Astrocyte (in vitro differentiated cells and primary cell): ENCODE data around the gene MEGF11. TPM values are rescaled to one million over a fixed set of nuclear protein-coding genes. Genes with fewer than 3 reads are reported as not detected.

Experiments
- DNase-seq: peaks from one replicate; pipeline ENCODE4 v3.0.0-alpha.2; 2010; ENCODE audit warnings: low read depth
- FAIRE-seq: peaks from 2 replicates; lab custom pipeline; 2011; peaks lifted over from hg19 to GRCh38; lab: Jason Lieb, UNC
- H2AFZ ChIP-seq: 2 replicates; pipeline ENCODE4 v1.6.0; 2012; ENCODE audit warnings: low read depth, low read length, inconsistent platforms
- H3K27ac ChIP-seq: 2 replicates; pipeline ENCODE4 v1.5.1; 2011; ENCODE audit warnings: low read depth, low read length, inconsistent platforms
- H3K27me3 ChIP-seq: 2 replicates; pipeline ENCODE4 v1.6.0; 2011; ENCODE audit warnings: low read length, inconsistent platforms; ENCODE audit not compliant: insufficient read depth
- H3K36me3 ChIP-seq: 2 replicates; pipeline ENCODE4 v1.5.1; 2011; ENCODE audit warnings: low read length, inconsistent platforms; ENCODE audit not compliant: insufficient read depth
- H3K4me1 ChIP-seq: 2 replicates; pipeline ENCODE4 v1.5.1; 2011; ENCODE audit warnings: low read length, inconsistent platforms; ENCODE audit not compliant: insufficient read depth
- H3K4me2 ChIP-seq: 2 replicates; pipeline ENCODE4 v1.6.0; 2012; ENCODE audit warnings: low read length, inconsistent platforms
- H3K4me3 ChIP-seq: 2 replicates; pipeline ENCODE4 v1.5.1; 2011; ENCODE audit warnings: low read depth, mild to moderate bottlenecking, low read length, inconsistent platforms; ENCODE audit not compliant: insufficient read depth
- H3K79me2 ChIP-seq: 2 replicates; pipeline ENCODE4 v1.6.0; 2012; ENCODE audit warnings: mild to moderate bottlenecking, low read length, inconsistent platforms; ENCODE audit not compliant: insufficient read depth
- H3K9ac ChIP-seq: 2 replicates; pipeline ENCODE4 v1.6.0; 2012; ENCODE audit warnings: mild to moderate bottlenecking, low read length, inconsistent platforms
- H3K9me3 ChIP-seq: 2 replicates; pipeline ENCODE4 v1.5.1; 2012; ENCODE audit warnings: low read depth, mild to moderate bottlenecking, low read length, inconsistent platforms; ENCODE audit not compliant: insufficient read depth
- H4K20me1 ChIP-seq: 2 replicates; pipeline ENCODE4 v1.6.0; 2012; ENCODE audit warnings: low read length, inconsistent platforms; ENCODE audit not compliant: insufficient read depth
- H3K27ac Mint-ChIP-seq: one replicate; pipeline ENCODE4 v1.8.0; 2021; ENCODE audit warnings: mild to moderate bottlenecking, mixed read lengths; ENCODE audit not compliant: unreplicated experiment
- H3K27me3 Mint-ChIP-seq: one replicate; pipeline ENCODE4 v1.8.0; 2021; ENCODE audit warnings: low read depth, mixed read lengths; ENCODE audit not compliant: unreplicated experiment
- H3K36me3 Mint-ChIP-seq: one replicate; pipeline ENCODE4 v1.8.0; 2021; ENCODE audit warnings: low read depth, mixed read lengths; ENCODE audit not compliant: unreplicated experiment
- H3K4me1 Mint-ChIP-seq: one replicate; pipeline ENCODE4 v1.8.0; 2021; ENCODE audit warnings: low read depth, mixed read lengths; ENCODE audit not compliant: unreplicated experiment
- H3K4me3 Mint-ChIP-seq: one replicate; pipeline ENCODE4 v1.8.0; 2021; ENCODE audit warnings: mild to moderate bottlenecking, moderate library complexity, mixed read lengths; ENCODE audit not compliant: unreplicated experiment
- H3K9me3 Mint-ChIP-seq: one replicate; pipeline ENCODE4 v1.8.0; 2021; ENCODE audit warnings: mild to moderate bottlenecking, mixed read lengths; ENCODE audit not compliant: unreplicated experiment
- EZH2 ChIP-seq: IDR thresholded peaks from 2 replicates; pipeline ENCODE4 v1.6.1; 2012; ENCODE audit warnings: mild to moderate bottlenecking, low read length, inconsistent platforms; ENCODE audit not compliant: insufficient read depth
- total RNA-seq: library from RNA; stranded (reverse); gene quantifications from 2 replicates; pipeline ENCODE4 v1.2.1, GENCODE V29; 2021
- TF ChIP-seq, protein P1 (sequence below): IDR thresholded peaks from 2 replicates; pipeline ENCODE4 v1.5.1; 2011; ENCODE audit warnings: low read depth, mild to moderate bottlenecking, inconsistent platforms, low read length, moderate library complexity; ENCODE audit not compliant: insufficient read depth

MEGF11 gene
- total RNA-seq, 1 donor from 2014 or later = 0.16 TPM

DNA sequence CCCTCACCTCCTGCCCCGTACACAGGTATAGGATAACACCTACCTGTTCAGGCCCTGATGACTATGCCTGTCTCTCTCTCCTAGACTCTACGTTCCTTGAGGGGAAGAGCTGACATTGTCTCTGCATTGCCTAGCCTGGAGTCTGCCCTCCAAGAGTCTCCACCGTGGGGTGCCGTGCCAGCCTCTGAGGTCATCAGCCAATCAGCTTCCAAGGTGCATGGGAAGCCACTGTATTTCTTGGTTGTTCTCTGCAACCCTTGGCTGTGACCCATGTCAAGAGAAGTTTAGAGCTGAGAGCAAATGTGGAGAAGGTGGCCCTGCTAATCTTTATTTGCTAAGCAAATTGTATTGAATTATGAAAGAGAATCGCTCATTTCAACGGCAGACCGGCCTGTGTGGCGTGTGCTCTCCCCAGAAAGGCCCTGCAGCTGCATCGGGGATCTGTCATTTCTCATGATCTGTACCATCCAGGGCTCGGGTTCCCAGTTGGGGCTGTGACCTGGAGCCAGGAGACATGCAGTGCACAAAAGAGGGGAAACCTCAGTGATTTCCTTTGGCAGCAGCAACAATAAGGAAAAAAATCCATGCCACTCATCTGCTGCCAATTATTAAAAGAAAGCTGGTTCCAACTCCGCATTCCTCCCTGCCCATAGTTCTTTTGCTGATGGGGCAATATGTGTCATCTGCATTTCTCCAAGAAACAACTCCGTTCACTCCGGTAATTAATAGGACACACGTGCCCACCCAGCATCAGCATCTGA lies 182.2 kb downstream of the MEGF11 start:
- DNase-seq (no peak), FAIRE-seq (no peak)
- no peaks in the 10 kb centered on the region for H3K36me3 Mint-ChIP-seq
- no peak overlapping the region for H3K4me3 Mint-ChIP-seq
- H3K27ac ChIP-seq = no peak overlapping the region
- H3K27me3 Mint-ChIP-seq = peaks cover 18% of the 10 kb centered on the region
- no peak overlapping the region for H2AFZ ChIP-seq
- H3K27ac Mint-ChIP-seq = no peak overlapping the region
- no peaks in the 10 kb centered on the region for H3K36me3 ChIP-seq
- H3K4me1 ChIP-seq = no peaks in the 10 kb centered on the region
- no peak overlapping the region for H3K4me3 ChIP-seq
- H3K9ac ChIP-seq = no peak overlapping the region
- no peaks in the 10 kb centered on the region for H4K20me1 ChIP-seq
- H3K4me2 ChIP-seq = no peak overlapping the region
- H3K4me1 Mint-ChIP-seq = peaks cover 7% of the 10 kb centered on the region
- no peaks in the 10 kb centered on the region for H3K9me3 ChIP-seq
- H3K27me3 ChIP-seq = peaks cover 43% of the 10 kb centered on the region
- TF ChIP-seq, protein P1, sequence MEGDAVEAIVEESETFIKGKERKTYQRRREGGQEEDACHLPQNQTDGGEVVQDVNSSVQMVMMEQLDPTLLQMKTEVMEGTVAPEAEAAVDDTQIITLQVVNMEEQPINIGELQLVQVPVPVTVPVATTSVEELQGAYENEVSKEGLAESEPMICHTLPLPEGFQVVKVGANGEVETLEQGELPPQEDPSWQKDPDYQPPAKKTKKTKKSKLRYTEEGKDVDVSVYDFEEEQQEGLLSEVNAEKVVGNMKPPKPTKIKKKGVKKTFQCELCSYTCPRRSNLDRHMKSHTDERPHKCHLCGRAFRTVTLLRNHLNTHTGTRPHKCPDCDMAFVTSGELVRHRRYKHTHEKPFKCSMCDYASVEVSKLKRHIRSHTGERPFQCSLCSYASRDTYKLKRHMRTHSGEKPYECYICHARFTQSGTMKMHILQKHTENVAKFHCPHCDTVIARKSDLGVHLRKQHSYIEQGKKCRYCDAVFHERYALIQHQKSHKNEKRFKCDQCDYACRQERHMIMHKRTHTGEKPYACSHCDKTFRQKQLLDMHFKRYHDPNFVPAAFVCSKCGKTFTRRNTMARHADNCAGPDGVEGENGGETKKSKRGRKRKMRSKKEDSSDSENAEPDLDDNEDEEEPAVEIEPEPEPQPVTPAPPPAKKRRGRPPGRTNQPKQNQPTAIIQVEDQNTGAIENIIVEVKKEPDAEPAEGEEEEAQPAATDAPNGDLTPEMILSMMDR = no peak
- TF ChIP-seq EZH2 = no peak
- H3K9me3 Mint-ChIP-seq = no peaks in the 10 kb centered on the region
- no peaks in the 10 kb centered on the region for H3K79me2 ChIP-seq

DNA sequence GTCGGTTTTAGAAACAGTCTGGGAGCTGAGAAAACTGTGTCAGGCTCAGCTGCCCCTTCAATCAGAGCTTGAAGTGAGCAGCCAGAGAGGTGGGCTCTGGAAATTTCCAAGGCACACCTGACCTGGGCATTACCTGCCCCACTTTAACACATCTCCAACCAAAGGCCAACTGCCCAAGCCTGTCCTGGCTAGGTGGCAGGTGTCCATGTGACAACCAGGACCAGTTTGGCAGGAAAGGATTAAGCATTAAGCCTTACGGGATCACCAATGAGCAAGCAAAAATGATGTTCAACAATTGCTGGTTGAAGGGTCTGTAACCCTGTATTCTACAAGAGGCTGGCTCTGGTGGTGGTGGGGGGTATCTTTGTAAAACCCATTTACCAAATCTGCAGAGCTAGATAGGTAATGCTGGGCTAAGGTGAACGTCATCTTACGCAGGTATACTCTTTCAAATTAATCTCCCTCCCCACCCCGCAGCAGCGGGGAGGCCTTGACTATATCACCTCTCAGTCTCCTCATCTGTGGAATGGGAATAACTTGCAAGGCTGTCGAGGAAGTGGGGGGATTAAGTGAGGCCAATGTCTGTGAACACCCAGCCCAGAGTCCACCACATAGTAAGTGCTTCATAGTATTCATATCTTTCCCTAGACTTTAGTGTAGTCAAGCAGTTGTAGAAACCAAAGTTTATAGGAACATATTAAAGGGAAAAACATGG lies 183.2 kb downstream of the MEGF11 start:
- no peak overlapping the region for H3K4me3 Mint-ChIP-seq
- TF ChIP-seq EZH2 = no peak
- TF ChIP-seq, protein P1 = no peak
- Histone ChIP-seq H3K9me3 (no peaks in the 10 kb centered on the region), H4K20me1 (no peaks in the 10 kb centered on the region), H3K27me3 (peaks cover 38% of the 10 kb centered on the region), H3K4me2 (no peak overlapping the region), H2AFZ (no peak overlapping the region), H3K36me3 (no peaks in the 10 kb centered on the region), H3K4me1 (no peaks in the 10 kb centered on the region), H3K79me2 (no peaks in the 10 kb centered on the region), H3K9ac (no peak overlapping the region), H3K4me3 (no peak overlapping the region), H3K27ac (no peak overlapping the region)
- DNase-seq (no peak), FAIRE-seq (no peak)
- no peaks in the 10 kb centered on the region for H3K9me3 Mint-ChIP-seq
- peaks cover 7% of the 10 kb centered on the region for H3K4me1 Mint-ChIP-seq
- H3K36me3 Mint-ChIP-seq = no peaks in the 10 kb centered on the region
- H3K27ac Mint-ChIP-seq = no peak overlapping the region
- peaks cover 15% of the 10 kb centered on the region for H3K27me3 Mint-ChIP-seq

DNA sequence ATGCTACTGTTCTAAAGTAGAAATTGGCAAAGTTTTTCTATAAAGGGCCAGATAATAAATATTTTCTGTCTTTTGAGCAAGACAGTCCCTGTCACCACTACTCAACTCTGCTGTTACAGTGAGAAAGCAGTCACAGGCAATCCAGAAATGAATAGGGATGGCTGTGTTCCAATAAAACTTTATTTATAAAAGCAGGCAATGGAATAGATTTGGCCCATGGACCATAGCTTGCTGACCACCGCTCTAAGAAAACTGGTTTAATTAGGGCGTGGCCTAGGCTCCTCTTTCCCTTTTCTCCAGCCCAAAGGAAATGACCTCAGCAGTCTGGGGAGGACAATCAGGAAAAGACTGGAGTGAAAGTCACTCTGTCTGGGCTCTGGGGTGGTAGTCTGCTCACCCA lies 183.8 kb downstream of the MEGF11 start:
- H2AFZ ChIP-seq = no peak overlapping the region
- H3K4me1 ChIP-seq = no peaks in the 10 kb centered on the region
- H3K36me3 Mint-ChIP-seq = no peaks in the 10 kb centered on the region
- H3K4me3 ChIP-seq = no peak overlapping the region
- H3K4me1 Mint-ChIP-seq = peaks cover 7% of the 10 kb centered on the region
- peaks cover 34% of the 10 kb centered on the region for H3K27me3 ChIP-seq
- no peak for DNase-seq
- H3K9me3 Mint-ChIP-seq = no peaks in the 10 kb centered on the region
- H3K9ac ChIP-seq = no peak overlapping the region
- no peak overlapping the region for H3K27ac ChIP-seq
- no peak overlapping the region for H3K4me3 Mint-ChIP-seq
- TF ChIP-seq, protein P1 = no peak
- TF ChIP-seq EZH2 = no peak
- H4K20me1 ChIP-seq = no peaks in the 10 kb centered on the region
- no peak for FAIRE-seq
- no peak overlapping the region for H3K4me2 ChIP-seq
- H3K36me3 ChIP-seq = no peaks in the 10 kb centered on the region
- H3K27ac Mint-ChIP-seq = no peak overlapping the region
- peaks cover 13% of the 10 kb centered on the region for H3K27me3 Mint-ChIP-seq
- H3K79me2 ChIP-seq = no peaks in the 10 kb centered on the region
- no peaks in the 10 kb centered on the region for H3K9me3 ChIP-seq
